HG03342 (cell line): ENCODE data around the gene SMIM44.
"Not testable (repeated sequence)": the region's sequence is repeated elsewhere in the genome, so short reads cannot be mapped to it uniquely, and the experiment has no call there.

Experiments used
- ATAC-seq: cut with Tn5 transposase; IDR thresholded peaks from one replicate; pipeline ENCODE4 v1.9.1; 2021; ENCODE audit warnings: mild to moderate bottlenecking, moderate library complexity; ENCODE audit not compliant: unreplicated experiment

Gene SMIM44

GRCh38 chr19:3483226-3483628 is at the start of gene SMIM44:
SMIM44 (minus strand) TSS chr19:3483441; CDS start chr19:3483403, 38 bp downstream.
- no peak for ATAC-seq

- ATAC-seq: no peak
These were observed 49.8 kb upstream of the SMIM44 start for GRCh38 chr19:3533033-3533432.

- no peak for ATAC-seq
These were observed 49.0 kb upstream of the SMIM44 start for GRCh38 chr19:3532154-3532786.

- no peak for ATAC-seq
These were observed 48.5 kb upstream of the SMIM44 start for GRCh38 chr19:3531716-3532115.

- no peak for ATAC-seq
These were observed 47.1 kb upstream of the SMIM44 start for GRCh38 chr19:3530389-3530788.

- ATAC-seq: not testable (repeated sequence)
These were observed 46.1 kb upstream of the SMIM44 start for GRCh38 chr19:3529299-3529698.

- ATAC-seq: no peak
These were observed 45.4 kb upstream of the SMIM44 start for GRCh38 chr19:3528539-3529211.

GRCh38 chr19:3528080-3528479 is 44.8 kb upstream of the SMIM44 start:
- ATAC-seq: no peak

- no peak for ATAC-seq
These were observed 44.1 kb upstream of the SMIM44 start for GRCh38 chr19:3527238-3527910.

GRCh38 chr19:3526507-3527237 is 43.4 kb upstream of the SMIM44 start:
- no peak for ATAC-seq

- no peak for ATAC-seq
These were observed 41.7 kb upstream of the SMIM44 start for GRCh38 chr19:3524904-3525451.

GRCh38 chr19:3524078-3524842 is 41.0 kb upstream of the SMIM44 start:
- no peak for ATAC-seq

- ATAC-seq: no peak
These were observed 40.3 kb upstream of the SMIM44 start for GRCh38 chr19:3523361-3524077.

- ATAC-seq: no peak
These were observed 39.5 kb upstream of the SMIM44 start for GRCh38 chr19:3522421-3523360.

GRCh38 chr19:3521104-3521445 is 37.8 kb upstream of the SMIM44 start:
- ATAC-seq: no peak

- no peak for ATAC-seq
These were observed 37.2 kb upstream of the SMIM44 start for GRCh38 chr19:3520166-3521103.

- ATAC-seq: no peak
These were observed 35.9 kb upstream of the SMIM44 start for GRCh38 chr19:3519126-3519525.

GRCh38 chr19:3518659-3519058 is 35.4 kb upstream of the SMIM44 start:
- no peak for ATAC-seq
